K562 (cell line): ENCODE results near the gene CLCN6. TPM values are rescaled to one million over a fixed set of nuclear protein-coding genes. Genes with fewer than 3 reads are reported as not detected.

Source experiments
- BRD4 ChIP-seq: fragments of 200-600 bp; sonication (generic); IDR thresholded peaks from 2 replicates; pipeline ENCODE4 v1.6.1; 2017; ENCODE audit warnings: inconsistent platforms
- CBX5 ChIP-seq: IDR thresholded peaks from 2 replicates; pipeline ENCODE4 v1.6.1; 2014; ENCODE audit warnings: low read depth, borderline replicate concordance
- HDAC8 ChIP-seq: fragments of 450-650 bp; IDR thresholded peaks from 2 replicates; pipeline ENCODE4 v1.6.1; 2016; ENCODE audit warnings: mild to moderate bottlenecking, missing genetic modification characterization, moderate library complexity, missing compliant biosample characterization
- KDM5B ChIP-seq: fragments of 200-600 bp; sonication (generic); IDR thresholded peaks from 2 replicates; pipeline ENCODE4 v1.6.1; 2012; ENCODE audit warnings: low read depth, mild to moderate bottlenecking, moderate library complexity, low read length, control low read depth, inconsistent platforms; ENCODE audit not compliant: insufficient replicate concordance
- MEF2D ChIP-seq: conservative IDR thresholded peaks from 2 replicates; pipeline ENCODE4 v1.6.1; 2016; ENCODE audit warnings: low read depth, missing genetic modification characterization, missing compliant biosample characterization
- MTA2 ChIP-seq: fragments of 450-650 bp; IDR thresholded peaks from 2 replicates; pipeline ENCODE4 v1.6.1; 2016; ENCODE audit warnings: low read depth
- NCOA6 ChIP-seq: fragments of 450-650 bp; IDR thresholded peaks from 2 replicates; pipeline ENCODE4 v1.6.1; 2017; ENCODE audit warnings: mild to moderate bottlenecking
- NFE2 ChIP-seq: IDR thresholded peaks from 2 replicates; pipeline ENCODE4 v1.6.1; 2014; ENCODE audit warnings: antibody characterized with exemption, low read depth
- NR1H2 ChIP-seq: sonication (generic); formaldehyde crosslinking; IDR thresholded peaks from 2 replicates; pipeline ENCODE4 v1.4.0; 2020; ENCODE audit warnings: mild to moderate bottlenecking, missing genetic modification reagents
- PHTF2 ChIP-seq: fragments of 250-450 bp; sonication (Bioruptor Pico); IDR thresholded peaks from 2 replicates; pipeline ENCODE4 v1.5.0; 2021; ENCODE audit warnings: mild to moderate bottlenecking
- RBFOX2 ChIP-seq: fragments of 200-400 bp; formaldehyde crosslinking; IDR thresholded peaks from 2 replicates; pipeline ENCODE4 v1.6.1; 2017; ENCODE audit warnings: low read depth, mild to moderate bottlenecking, low read length, moderate library complexity
- RBM34 ChIP-seq: fragments of 200-400 bp; formaldehyde crosslinking; IDR thresholded peaks from 2 replicates; pipeline ENCODE4 v1.6.1; 2018; ENCODE audit warnings: low read length, borderline replicate concordance; ENCODE audit not compliant: insufficient read depth
- TFAM ChIP-seq: fragments of 250-450 bp; sonication (Bioruptor Pico); conservative IDR thresholded peaks from 2 replicates; pipeline ENCODE4 v1.5.0; 2021; ENCODE audit warnings: mild to moderate bottlenecking, moderate library complexity
- ZNF41 ChIP-seq: fragments of 250-450 bp; sonication (Bioruptor Pico); conservative IDR thresholded peaks from 2 replicates; pipeline ENCODE4 v1.4.0; 2020; ENCODE audit warnings: mild to moderate bottlenecking
- ZNF76 ChIP-seq: fragments of 250-450 bp; sonication (Bioruptor Pico); IDR thresholded peaks from 2 replicates; pipeline ENCODE4 v1.4.0; 2020; ENCODE audit warnings: mild to moderate bottlenecking, moderate library complexity, borderline replicate concordance
- polyA plus RNA-seq, 8 experiments: library from polyadenylated mRNA; depleted of rRNA in 4 of 8; stranded (reverse) in 5 of 8; unstranded in 3 of 8; fragments of >200 nt; fragmentation: Nextera tagmentation in 2 of 8; fragmentation: Illumina TruSeq in 1 of 8; extraction: Ambion mirVana in 2 of 8; extraction: Trizol in 1 of 8; gene quantifications; 2 replicates each; pipeline versions ENCODE4 v1.2.1 to v1.2.3, GENCODE V29; 2011 to 2014; ENCODE audit warnings: inconsistent platforms in 1 of 8, missing spikeins in 1 of 8
- total RNA-seq, 7 experiments: library from RNA; depleted of rRNA in 6 of 7; stranded (reverse); fragments of >200 nt in 6 of 7; fragmentation: Illumina TruSeq in 2 of 7; extraction: Trizol in 2 of 7; gene quantifications; 2 replicates each; pipeline versions ENCODE4 v1.2.1 to v1.2.3, GENCODE V29; 2011 to 2021; ENCODE audit warnings: low replicate concordance in 1 of 7
- TF ChIP-seq, protein P1 (sequence below): fragments of 450-650 bp; IDR thresholded peaks from 2 replicates; pipeline ENCODE4 v1.6.1; 2017; ENCODE audit warnings: antibody characterized with exemption
- TF ChIP-seq, protein P2 (sequence below): fragments of 450-650 bp; conservative IDR thresholded peaks from 2 replicates; pipeline ENCODE4 v1.6.1; 2016; ENCODE audit warnings: missing genetic modification characterization, low read depth, mild to moderate bottlenecking, missing compliant biosample characterization, moderate library complexity
- TF ChIP-seq, protein P3 (sequence below), 2 experiments: IDR thresholded peaks in 1 of 2; conservative IDR thresholded peaks in 1 of 2; 2 replicates each; pipeline ENCODE4 v1.6.1; 2016; ENCODE audit warnings: low read depth in 2 of 2, mild to moderate bottlenecking in 1 of 2, missing compliant biosample characterization in 1 of 2, missing genetic modification characterization in 1 of 2, moderate library complexity in 1 of 2
- TF ChIP-seq, protein P4 (sequence below): fragments of 250-450 bp; sonication (Bioruptor Pico); IDR thresholded peaks from 2 replicates; pipeline ENCODE4 v1.4.0; 2020; ENCODE audit warnings: mild to moderate bottlenecking

Gene CLCN6
- total and polyA plus RNA-seq, 9 of the 15 experiments (the other 6 are each of a cell fraction or from before 2014, with no cell fraction given) = 2.0 to 21.8 (median 13.6) TPM

DNA sequence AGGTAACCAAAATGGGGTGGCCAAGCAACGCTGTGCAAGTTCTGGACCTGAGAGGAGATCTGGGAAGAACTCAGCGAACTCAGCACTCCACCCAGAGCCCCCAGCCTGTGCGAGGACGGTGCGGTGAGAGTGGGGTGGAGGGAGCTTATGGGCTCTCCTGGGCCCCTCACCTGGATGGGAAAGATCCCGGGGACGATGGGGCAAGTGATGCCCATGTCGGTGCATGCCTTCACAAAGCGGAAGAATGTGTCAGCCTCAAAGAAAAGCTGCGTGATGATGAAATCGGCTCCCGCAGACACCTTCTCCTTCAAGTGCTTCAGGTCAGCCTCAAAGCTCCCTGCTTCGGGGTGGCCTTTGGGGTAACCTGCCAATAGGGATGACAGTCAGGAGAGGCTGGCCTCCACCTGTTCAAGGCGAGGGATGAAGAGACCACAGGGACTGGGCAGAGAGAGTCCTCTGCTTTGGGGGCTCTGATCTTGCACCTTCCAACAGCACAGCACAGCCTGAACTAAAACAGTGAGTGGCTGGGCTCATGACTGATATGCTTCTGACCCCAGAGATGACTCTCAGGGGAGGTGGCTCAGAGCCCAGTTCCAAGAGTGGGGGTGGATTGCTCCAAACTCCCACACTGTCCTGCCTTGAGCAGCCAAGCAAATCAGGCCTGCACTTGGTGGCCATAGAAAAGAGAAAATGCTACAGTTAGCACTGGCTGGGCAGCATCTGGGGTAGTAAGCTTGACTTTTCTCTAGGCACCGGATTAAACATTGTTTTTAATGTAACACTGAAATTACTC, 9.8 kb upstream of the CLCN6 start (continued):
- TF ChIP-seq, protein P1, sequence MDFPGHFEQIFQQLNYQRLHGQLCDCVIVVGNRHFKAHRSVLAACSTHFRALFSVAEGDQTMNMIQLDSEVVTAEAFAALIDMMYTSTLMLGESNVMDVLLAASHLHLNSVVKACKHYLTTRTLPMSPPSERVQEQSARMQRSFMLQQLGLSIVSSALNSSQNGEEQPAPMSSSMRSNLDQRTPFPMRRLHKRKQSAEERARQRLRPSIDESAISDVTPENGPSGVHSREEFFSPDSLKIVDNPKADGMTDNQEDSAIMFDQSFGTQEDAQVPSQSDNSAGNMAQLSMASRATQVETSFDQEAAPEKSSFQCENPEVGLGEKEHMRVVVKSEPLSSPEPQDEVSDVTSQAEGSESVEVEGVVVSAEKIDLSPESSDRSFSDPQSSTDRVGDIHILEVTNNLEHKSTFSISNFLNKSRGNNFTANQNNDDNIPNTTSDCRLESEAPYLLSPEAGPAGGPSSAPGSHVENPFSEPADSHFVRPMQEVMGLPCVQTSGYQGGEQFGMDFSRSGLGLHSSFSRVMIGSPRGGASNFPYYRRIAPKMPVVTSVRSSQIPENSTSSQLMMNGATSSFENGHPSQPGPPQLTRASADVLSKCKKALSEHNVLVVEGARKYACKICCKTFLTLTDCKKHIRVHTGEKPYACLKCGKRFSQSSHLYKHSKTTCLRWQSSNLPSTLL = no peak
- no peak for TF ChIP-seq ZNF41 (CRISPR knock-in tag)
- TF ChIP-seq KDM5B = peak; percentile 95
- no peak for TF ChIP-seq NR1H2
- TF ChIP-seq, protein P2, sequence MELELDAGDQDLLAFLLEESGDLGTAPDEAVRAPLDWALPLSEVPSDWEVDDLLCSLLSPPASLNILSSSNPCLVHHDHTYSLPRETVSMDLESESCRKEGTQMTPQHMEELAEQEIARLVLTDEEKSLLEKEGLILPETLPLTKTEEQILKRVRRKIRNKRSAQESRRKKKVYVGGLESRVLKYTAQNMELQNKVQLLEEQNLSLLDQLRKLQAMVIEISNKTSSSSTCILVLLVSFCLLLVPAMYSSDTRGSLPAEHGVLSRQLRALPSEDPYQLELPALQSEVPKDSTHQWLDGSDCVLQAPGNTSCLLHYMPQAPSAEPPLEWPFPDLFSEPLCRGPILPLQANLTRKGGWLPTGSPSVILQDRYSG = 0 out of 2 replicates have a peak, but pooled peaks have one; percentile 40
- peak; percentile 18; the same call in 1 of the 2 replicates for TF ChIP-seq ZNF76 (CRISPR knock-in tag)
- TF ChIP-seq NCOA6 = no peak
- 0 out of 2 replicates have a peak, but pooled peaks have one; percentile 47 for TF ChIP-seq PHTF2
- TF ChIP-seq HDAC8 (tag) = peak; percentile 35; the same call in 1 of the 2 replicates
- TF ChIP-seq MTA2 = 0 out of 2 replicates have a peak, but pooled peaks have one; percentile 7
- peak; percentile 77 for TF ChIP-seq RBFOX2
- TF ChIP-seq, protein P3, sequence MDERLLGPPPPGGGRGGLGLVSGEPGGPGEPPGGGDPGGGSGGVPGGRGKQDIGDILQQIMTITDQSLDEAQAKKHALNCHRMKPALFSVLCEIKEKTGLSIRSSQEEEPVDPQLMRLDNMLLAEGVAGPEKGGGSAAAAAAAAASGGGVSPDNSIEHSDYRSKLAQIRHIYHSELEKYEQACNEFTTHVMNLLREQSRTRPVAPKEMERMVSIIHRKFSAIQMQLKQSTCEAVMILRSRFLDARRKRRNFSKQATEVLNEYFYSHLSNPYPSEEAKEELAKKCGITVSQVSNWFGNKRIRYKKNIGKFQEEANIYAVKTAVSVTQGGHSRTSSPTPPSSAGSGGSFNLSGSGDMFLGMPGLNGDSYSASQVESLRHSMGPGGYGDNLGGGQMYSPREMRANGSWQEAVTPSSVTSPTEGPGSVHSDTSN (CRISPR knock-in tag; IDR thresholded peaks at IDR 0.05; ENCODE audit: low read depth) = no peak
- TF ChIP-seq, protein P3 (tag; conservative IDR thresholded peaks at IDR 0.05; ENCODE audit: low read depth) = peak; percentile 28; the same call in 1 of the 2 replicates
- 0 out of 2 replicates have a peak, but pooled peaks have one; percentile 3 for TF ChIP-seq NFE2
- peak; percentile 83; the same call in 1 of the 2 replicates for TF ChIP-seq BRD4
- 0 out of 2 replicates have a peak, but pooled peaks have one; percentile 29 for TF ChIP-seq MEF2D
- no peak for TF ChIP-seq RBM34
- peak; percentile 50; the same call in 1 of the 2 replicates for TF ChIP-seq CBX5
- no peak for TF ChIP-seq TFAM (CRISPR knock-in tag)
- TF ChIP-seq, protein P4, sequence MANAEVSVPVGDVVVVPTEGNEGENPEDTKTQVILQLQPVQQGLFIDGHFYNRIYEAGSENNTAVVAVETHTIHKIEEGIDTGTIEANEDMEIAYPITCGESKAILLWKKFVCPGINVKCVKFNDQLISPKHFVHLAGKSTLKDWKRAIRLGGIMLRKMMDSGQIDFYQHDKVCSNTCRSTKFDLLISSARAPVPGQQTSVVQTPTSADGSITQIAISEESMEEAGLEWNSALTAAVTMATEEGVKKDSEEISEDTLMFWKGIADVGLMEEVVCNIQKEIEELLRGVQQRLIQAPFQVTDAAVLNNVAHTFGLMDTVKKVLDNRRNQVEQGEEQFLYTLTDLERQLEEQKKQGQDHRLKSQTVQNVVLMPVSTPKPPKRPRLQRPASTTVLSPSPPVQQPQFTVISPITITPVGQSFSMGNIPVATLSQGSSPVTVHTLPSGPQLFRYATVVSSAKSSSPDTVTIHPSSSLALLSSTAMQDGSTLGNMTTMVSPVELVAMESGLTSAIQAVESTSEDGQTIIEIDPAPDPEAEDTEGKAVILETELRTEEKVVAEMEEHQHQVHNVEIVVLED (CRISPR knock-in tag) = peak; percentile 42; the same call in 1 of the 2 replicates
